ENCODE measurements around the gene DPF3.

The DPF3 gene

DNA sequence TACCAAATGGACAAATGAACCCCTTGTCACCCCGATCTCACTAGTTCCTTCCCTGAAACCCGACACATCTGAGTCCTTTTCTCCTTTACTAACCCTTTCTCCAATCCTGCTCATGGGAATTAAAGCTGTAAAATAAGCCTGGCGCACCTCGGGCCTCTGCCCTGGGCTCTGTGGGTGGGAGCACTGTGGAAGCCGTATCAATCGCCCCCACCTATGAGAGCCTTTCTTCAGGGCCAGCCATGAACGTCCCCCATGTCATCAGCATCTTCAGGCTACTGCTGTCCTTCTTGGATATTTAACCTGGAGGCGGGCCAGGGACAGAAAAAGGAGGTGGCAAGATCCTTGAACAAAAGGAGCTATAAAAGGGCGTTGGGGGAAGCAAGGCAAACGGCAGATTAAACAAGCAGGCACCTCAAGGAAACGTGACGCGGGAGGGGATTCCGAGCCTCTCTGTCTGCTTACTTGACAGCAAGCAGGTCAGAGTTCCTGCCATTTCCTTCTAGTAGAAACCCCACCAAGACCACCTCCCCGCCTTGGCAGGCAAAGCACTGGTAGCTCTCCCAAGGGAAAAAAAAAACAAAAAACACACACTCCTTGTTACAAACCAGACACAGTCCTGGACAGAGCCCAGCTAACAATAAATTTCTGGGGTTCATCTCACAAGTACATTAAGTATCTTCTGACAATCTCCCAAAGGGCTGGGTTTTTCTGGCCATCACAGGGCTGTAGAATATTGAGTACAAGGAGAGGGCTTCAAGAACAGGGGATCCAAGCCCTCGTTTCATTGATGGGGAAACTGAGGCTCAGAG lies 62.9 kb downstream of the DPF3 start:
- H3K4me3 ChIP-seq (ENCODE audit: low read length) = no peak overlapping the region
- no peak for DNase-seq (ENCODE audit: low read depth)

DNA sequence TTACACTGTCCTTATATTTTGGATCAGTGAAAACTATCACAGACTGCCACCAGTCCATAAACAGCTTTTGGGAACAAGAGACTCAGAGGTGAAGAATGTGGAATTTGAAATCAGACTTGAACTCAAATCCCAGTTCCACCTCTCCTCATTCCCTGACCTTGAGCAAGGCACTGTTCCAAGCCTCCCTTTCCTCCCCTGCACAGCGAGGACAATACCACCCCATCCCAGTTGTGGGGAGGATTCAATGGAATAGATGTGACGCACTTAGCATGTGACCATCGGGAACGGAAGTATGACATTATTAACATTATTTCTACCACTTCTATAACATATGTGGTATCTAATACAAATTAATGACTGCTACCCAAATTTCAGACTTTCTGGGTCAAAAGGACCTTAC lies 63.5 kb downstream of the DPF3 start:
- TF ChIP-seq, protein P1, sequence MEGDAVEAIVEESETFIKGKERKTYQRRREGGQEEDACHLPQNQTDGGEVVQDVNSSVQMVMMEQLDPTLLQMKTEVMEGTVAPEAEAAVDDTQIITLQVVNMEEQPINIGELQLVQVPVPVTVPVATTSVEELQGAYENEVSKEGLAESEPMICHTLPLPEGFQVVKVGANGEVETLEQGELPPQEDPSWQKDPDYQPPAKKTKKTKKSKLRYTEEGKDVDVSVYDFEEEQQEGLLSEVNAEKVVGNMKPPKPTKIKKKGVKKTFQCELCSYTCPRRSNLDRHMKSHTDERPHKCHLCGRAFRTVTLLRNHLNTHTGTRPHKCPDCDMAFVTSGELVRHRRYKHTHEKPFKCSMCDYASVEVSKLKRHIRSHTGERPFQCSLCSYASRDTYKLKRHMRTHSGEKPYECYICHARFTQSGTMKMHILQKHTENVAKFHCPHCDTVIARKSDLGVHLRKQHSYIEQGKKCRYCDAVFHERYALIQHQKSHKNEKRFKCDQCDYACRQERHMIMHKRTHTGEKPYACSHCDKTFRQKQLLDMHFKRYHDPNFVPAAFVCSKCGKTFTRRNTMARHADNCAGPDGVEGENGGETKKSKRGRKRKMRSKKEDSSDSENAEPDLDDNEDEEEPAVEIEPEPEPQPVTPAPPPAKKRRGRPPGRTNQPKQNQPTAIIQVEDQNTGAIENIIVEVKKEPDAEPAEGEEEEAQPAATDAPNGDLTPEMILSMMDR (conservative IDR thresholded peaks at IDR 0.05; ENCODE audit: low read depth, low read length) = no peak
- H3K4me3 ChIP-seq (ENCODE audit: low read length) = no peak overlapping the region

More for the DNA sequence above, 62.9 kb downstream of the DPF3 start:
- TF ChIP-seq, protein P1 (conservative IDR thresholded peaks at IDR 0.05; ENCODE audit: low read depth, low read length) = no peak

DNA sequence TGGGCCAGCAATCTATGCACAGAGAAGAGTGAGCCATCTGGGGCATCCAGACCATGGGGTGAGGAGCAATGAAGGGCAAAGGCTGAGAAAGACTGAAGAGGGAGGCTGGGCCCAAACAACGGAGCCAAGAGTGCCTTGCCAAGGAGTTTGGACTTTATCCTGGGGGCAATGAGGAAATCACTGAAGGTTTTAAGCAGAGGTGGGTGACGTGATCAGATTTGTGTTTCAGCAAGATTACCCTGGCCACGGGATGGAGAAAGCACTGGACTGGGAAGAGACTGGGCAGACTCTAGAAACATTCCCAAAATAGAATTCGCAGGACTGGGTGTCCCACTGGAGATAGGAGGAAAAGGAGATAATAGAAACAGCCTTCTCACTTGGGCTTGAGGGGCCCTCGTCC lies 65.3 kb downstream of the DPF3 start:
- TF ChIP-seq, protein P1 (conservative IDR thresholded peaks at IDR 0.05; ENCODE audit: low read depth, low read length) = no peak
- DNase-seq (ENCODE audit: low read depth) = no peak
- H3K4me3 ChIP-seq (ENCODE audit: low read length) = no peak overlapping the region

More for the DNA sequence above, 63.5 kb downstream of the DPF3 start:
- DNase-seq (ENCODE audit: low read depth) = no peak

DNA sequence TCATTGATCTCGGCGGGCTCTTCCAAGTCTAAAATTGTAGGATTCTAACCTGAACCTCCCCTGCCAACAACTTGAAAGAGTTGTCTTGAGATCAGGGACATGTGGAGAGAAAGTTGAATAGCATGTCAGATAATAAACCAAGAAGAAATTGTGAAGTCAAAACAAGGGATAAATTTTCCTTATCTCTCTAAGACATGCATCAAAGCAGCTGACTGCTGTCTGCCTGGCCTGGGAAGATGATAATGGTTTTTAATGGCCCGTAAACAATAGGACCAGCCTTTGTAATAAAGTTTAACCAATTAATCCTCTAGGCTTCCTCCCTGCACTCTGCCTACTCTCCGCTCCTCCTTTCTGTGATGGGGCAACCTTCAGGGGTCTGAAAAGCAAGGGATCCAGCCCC lies 67.9 kb downstream of the DPF3 start:
- no peak for DNase-seq (ENCODE audit: low read depth)
- TF ChIP-seq, protein P1 (conservative IDR thresholded peaks at IDR 0.05; ENCODE audit: low read depth, low read length) = no peak

DNA sequence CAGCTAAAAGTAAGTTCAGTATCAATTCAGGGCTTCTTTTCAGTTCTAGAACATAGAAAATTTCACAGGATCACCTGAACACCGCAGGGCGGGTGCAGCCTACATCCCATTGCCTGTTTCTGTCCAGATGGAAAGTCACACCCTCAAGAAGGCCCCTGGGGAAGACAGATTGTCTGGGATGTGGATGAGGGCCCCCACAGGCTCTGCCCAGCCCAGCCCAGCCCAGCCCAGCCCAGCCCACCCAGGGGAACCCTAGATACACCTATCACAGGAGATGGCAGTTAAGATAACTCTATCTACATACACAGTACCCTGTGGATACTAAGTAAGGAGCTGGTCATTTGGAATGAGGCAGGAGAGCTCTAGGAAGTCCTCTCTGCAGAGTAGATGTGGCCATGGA lies 68.4 kb downstream of the DPF3 start:
- TF ChIP-seq, protein P1 (conservative IDR thresholded peaks at IDR 0.05; ENCODE audit: low read depth, low read length) = no peak
- H3K4me3 ChIP-seq (ENCODE audit: low read length) = no peak overlapping the region
- no peak for DNase-seq (ENCODE audit: low read depth)

More for the DNA sequence above, 67.9 kb downstream of the DPF3 start:
- no peak overlapping the region for H3K4me3 ChIP-seq (ENCODE audit: low read length)

DNA sequence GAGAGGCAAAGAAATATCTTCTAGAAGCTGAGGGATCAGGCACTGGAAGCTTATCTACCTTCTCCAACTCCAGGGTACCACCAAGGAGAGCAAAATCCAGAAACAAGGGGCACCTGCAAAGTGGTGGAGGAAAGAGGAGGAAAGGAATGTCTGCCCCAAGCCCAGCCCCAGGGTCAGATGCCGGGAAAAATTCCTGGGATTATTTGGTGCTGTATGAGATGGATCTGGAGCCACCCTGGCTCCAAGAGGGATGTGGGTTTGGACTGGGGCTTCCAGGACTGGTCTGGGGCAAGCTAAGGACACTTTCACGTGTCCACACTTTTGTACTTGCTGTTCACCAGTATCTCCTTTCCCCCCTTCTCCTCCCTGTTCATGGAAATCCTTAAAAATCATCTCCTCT lies 69.8 kb downstream of the DPF3 start:
- no peak overlapping the region for H3K4me3 ChIP-seq (ENCODE audit: low read length)
- no peak for DNase-seq (ENCODE audit: low read depth)
- TF ChIP-seq, protein P1 (conservative IDR thresholded peaks at IDR 0.05; ENCODE audit: low read depth, low read length) = no peak
